Caco-2 (cell line): ENCODE data around the gene PTPRN2. TPM values are rescaled to one million over a fixed set of nuclear protein-coding genes. Genes with fewer than 3 reads are reported as not detected.

ENCODE experiments used
- BruUV-seq: library from RNA; stranded (reverse); fragments of 400-500 nt; replicated peaks from 2 replicates; lab custom pipeline; 2021; lab: Mats Ljungman, UMichigan
- CTCF ChIA-PET: fragments of 300-600 bp; sonication (Branson Sonifier 250); formaldehyde crosslinking; loops from one replicate; lab custom pipeline; 2022; ENCODE audit warnings: antibody characterized with exemption; lab: Charles Lee
- POLR2A ChIA-PET: fragments of 300-600 bp; sonication (Branson Sonifier 250); formaldehyde crosslinking; loops from one replicate; lab custom pipeline; 2022; ENCODE audit warnings: antibody characterized with exemption; lab: Charles Lee
- DNase-seq, 2 experiments: peaks; one replicate each; pipeline versions ENCODE4 v3.0.0 to v3.0.0-alpha.2; 2020 to 2022
- H3K27me3 ChIP-seq: replicated peaks from 2 replicates; pipeline ENCODE4 v1.6.0; 2011; ENCODE audit warnings: low read length; ENCODE audit not compliant: control insufficient read depth, insufficient read depth
- H3K36me3 ChIP-seq: 2 replicates; pipeline ENCODE4 v1.5.1; 2011; ENCODE audit warnings: low read length; ENCODE audit not compliant: control insufficient read depth, insufficient read depth
- H3K4me1 ChIP-seq: fragments of 250-450 bp; sonication (Bioruptor Pico); 2 replicates; pipeline ENCODE4 v1.5.1; 2020; ENCODE audit warnings: mild to moderate bottlenecking
- H3K4me3 ChIP-seq: 2 replicates; pipeline ENCODE4 v1.5.1; 2011; ENCODE audit warnings: low read depth, mild to moderate bottlenecking, control low read depth, low read length
- H3K9me3 ChIP-seq: fragments of 250-450 bp; sonication (Bioruptor Pico); 2 replicates; pipeline ENCODE4 v1.5.1; 2020; ENCODE audit warnings: mild to moderate bottlenecking, moderate library complexity
- H3K27ac Mint-ChIP-seq: one replicate; pipeline ENCODE4 v1.8.0; 2022; ENCODE audit warnings: mixed read lengths; ENCODE audit not compliant: unreplicated experiment
- H3K27me3 Mint-ChIP-seq: one replicate; pipeline ENCODE4 v1.8.0; 2022; ENCODE audit warnings: mixed read lengths; ENCODE audit not compliant: insufficient read depth, unreplicated experiment
- H3K36me3 Mint-ChIP-seq: one replicate; pipeline ENCODE4 v1.8.0; 2022; ENCODE audit warnings: mild to moderate bottlenecking, mixed read lengths; ENCODE audit not compliant: insufficient read depth, unreplicated experiment
- H3K4me1 Mint-ChIP-seq: one replicate; pipeline ENCODE4 v1.8.0; 2022; ENCODE audit warnings: low read depth, mixed read lengths; ENCODE audit not compliant: unreplicated experiment
- H3K4me3 Mint-ChIP-seq: one replicate; pipeline ENCODE4 v1.8.0; 2022; ENCODE audit warnings: mild to moderate bottlenecking, moderate library complexity, mixed read lengths; ENCODE audit not compliant: unreplicated experiment
- H3K9me3 Mint-ChIP-seq: one replicate; pipeline ENCODE4 v1.8.0; 2022; ENCODE audit warnings: mixed read lengths; ENCODE audit not compliant: unreplicated experiment
- CTCF ChIP-seq, 2 experiments: fragments of 200-600 bp in 1 of 2; IDR thresholded peaks; 1 replicate in 1 of 2; 2 replicates in 1 of 2; pipeline versions ENCODE4 v1.5.1 to v1.8.0; 2011 to 2022; ENCODE audit warnings: antibody characterized with exemption in 1 of 2, control low read depth in 1 of 2, inconsistent platforms in 1 of 2, low read depth in 1 of 2, low read length in 1 of 2, mild to moderate bottlenecking in 1 of 2, moderate library complexity in 1 of 2; ENCODE audit not compliant: insufficient read depth in 1 of 2, severe bottlenecking in 1 of 2, unreplicated experiment in 1 of 2
- intact Hi-C: fragments of 100-400 bp; cut with micrococcal nuclease; formaldehyde crosslinking; loops from one replicate; pipeline ENCODE4 v1.10.0; 2022; ENCODE audit not compliant: unreplicated experiment
- total RNA-seq: library from RNA; stranded (reverse); gene quantifications from 2 replicates; pipeline ENCODE4 v1.2.3, GENCODE V29; 2022

Gene PTPRN2
- total RNA-seq, 1 experiment from 2014 or later, result 1.4 TPM

DNA sequence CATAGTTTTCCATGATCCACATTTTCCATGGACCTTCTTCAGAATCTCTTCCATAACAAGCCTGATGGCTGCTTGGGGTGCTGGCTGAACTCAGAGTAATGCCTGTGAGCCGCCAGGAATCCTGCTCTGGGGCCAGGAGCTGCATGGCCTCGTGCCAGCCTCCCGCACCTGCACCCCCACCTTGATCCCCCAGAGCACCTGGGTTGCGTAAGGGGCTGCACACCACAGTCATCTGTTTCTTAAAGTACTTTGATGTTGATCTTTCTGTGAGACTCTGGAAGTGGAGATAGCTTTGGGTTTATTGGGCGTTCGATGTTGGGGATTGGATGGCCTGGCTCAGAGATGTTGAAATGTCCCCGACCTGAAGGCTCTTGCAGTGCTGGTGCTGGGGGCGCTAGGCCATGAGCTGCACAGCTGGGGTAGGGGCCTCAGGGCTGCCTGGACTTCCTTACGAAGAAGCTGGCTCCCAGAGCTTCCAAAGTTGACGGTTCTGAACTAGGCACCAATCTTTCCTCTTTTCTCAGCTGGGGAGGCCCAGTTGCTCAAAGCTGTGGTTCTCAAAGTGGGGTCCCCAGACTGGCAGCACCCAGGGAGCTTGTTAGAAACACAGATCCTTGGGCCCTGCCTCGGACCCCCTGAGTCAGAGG lies 716.9 kb downstream of the PTPRN2 start:
- Mint-ChIP-seq H3K9me3 (peaks cover 36% of the 10 kb centered on the region), H3K27ac (no peak overlapping the region), H3K4me1 (no peaks in the 10 kb centered on the region), H3K4me3 (no peak overlapping the region), H3K36me3 (no peaks in the 10 kb centered on the region), H3K27me3 (no peaks in the 10 kb centered on the region)
- TF ChIP-seq CTCF (IDR thresholded peaks at IDR 0.05; ENCODE audit: insufficient read depth in 1 of 2, low read depth in 1 of 2, low read length in 1 of 2, severe bottlenecking in 1 of 2, unreplicated experiment in 1 of 2), result no peak
- Histone ChIP-seq H3K27me3 (no peaks in the 10 kb centered on the region), H3K9me3 (no peaks in the 10 kb centered on the region; the same call in none of the 2 replicates), H3K4me1 (no peaks in the 10 kb centered on the region), H3K4me3 (no peak overlapping the region), H3K36me3 (no peaks in the 10 kb centered on the region)
- intact Hi-C loops, result no loop called here
- ChIA-PET POLR2A (no interaction called here), CTCF (no interaction called here)
- DNase-seq, result no peak
- BruUV-seq, result no TSS peak

DNA sequence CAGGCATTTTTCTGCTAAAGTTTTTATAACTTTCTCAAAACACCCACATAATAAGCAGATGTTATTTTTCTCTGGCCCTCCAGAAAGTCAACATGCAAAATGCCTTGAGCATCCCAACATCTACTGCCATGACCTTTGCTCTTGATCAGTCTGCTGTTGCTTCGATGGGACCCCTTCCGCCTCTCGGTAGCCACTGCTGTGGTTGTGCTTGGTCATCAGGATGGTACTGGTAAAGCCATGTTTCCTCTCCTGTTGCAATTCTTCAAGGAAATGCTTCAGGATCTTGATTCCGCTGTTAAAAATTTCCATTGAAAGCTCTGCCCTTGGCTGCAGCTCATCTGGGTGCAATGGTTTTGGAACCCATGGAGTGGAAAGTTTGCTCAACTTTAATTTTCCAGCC lies 717.8 kb downstream of the PTPRN2 start:
- no peaks in the 10 kb centered on the region; the same call in none of the 2 replicates for H3K9me3 ChIP-seq
- ChIA-PET CTCF (no interaction called here), POLR2A (no interaction called here)
- no peak overlapping the region for H3K4me3 Mint-ChIP-seq
- H3K27ac Mint-ChIP-seq, result no peak overlapping the region
- no peaks in the 10 kb centered on the region for H3K27me3 ChIP-seq
- H3K4me1 Mint-ChIP-seq, result no peaks in the 10 kb centered on the region
- intact Hi-C loops, result no loop called here
- H3K27me3 Mint-ChIP-seq, result no peaks in the 10 kb centered on the region
- no peak for DNase-seq
- BruUV-seq, result no TSS peak
- H3K9me3 Mint-ChIP-seq, result peaks cover 31% of the 10 kb centered on the region
- H3K4me1 ChIP-seq, result no peaks in the 10 kb centered on the region
- no peak for TF ChIP-seq CTCF (IDR thresholded peaks at IDR 0.05; ENCODE audit: insufficient read depth in 1 of 2, low read depth in 1 of 2, low read length in 1 of 2, severe bottlenecking in 1 of 2, unreplicated experiment in 1 of 2)
- H3K36me3 Mint-ChIP-seq, result no peaks in the 10 kb centered on the region
- no peaks in the 10 kb centered on the region for H3K36me3 ChIP-seq
- no peak overlapping the region for H3K4me3 ChIP-seq

DNA sequence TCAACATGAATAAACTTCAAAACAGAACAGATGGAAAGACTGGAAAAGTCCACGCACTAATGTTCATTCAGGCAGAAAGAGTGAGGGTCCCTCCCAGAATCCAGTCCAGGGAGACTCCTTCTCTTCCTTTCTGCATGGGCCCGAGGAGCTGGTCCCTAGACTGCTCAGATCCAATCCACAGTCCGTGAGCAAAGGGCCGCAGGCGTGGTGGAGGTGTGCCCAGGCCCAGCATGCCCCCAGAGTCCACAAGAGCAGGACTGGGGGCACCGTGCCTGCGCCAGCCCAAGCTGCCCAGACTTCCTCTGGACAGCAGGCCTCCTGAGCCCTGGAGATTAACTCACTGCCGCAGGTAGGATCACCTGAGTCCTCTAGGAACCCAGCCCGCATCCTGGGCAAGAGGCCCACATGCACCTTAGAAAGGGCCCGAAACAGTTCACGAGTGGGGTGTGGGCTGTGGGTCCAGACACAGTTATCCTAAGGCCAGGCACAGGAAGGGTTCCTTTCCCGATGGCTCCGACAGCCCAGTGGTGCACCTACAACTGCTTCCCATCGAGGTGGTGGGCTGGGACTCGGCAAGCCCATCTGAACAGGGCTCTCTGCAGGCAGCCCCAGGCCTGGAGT lies 719.8 kb downstream of the PTPRN2 start:
- DNase-seq, result no peak
- Histone ChIP-seq H3K4me1 (no peaks in the 10 kb centered on the region), H3K27me3 (no peaks in the 10 kb centered on the region), H3K4me3 (no peak overlapping the region), H3K36me3 (no peaks in the 10 kb centered on the region), H3K9me3 (no peaks in the 10 kb centered on the region)
- ChIA-PET CTCF (no interaction called here), POLR2A (no interaction called here)
- BruUV-seq, result no TSS peak
- intact Hi-C loops, result no loop called here
- no peak for TF ChIP-seq CTCF (IDR thresholded peaks at IDR 0.05; ENCODE audit: insufficient read depth in 1 of 2, low read depth in 1 of 2, low read length in 1 of 2, severe bottlenecking in 1 of 2, unreplicated experiment in 1 of 2)
- Mint-ChIP-seq H3K27me3 (no peaks in the 10 kb centered on the region), H3K4me1 (no peaks in the 10 kb centered on the region), H3K9me3 (peaks cover 21% of the 10 kb centered on the region), H3K4me3 (no peak overlapping the region), H3K36me3 (no peaks in the 10 kb centered on the region), H3K27ac (no peak overlapping the region)
